ENCODE measurements around the gene GTPBP8. TPM values are rescaled to one million over a fixed set of nuclear protein-coding genes. Genes with fewer than 3 reads are reported as not detected.

The GTPBP8 gene
- total RNA-seq, 1 donor from 2014 or later, result 25.2 TPM

DNA sequence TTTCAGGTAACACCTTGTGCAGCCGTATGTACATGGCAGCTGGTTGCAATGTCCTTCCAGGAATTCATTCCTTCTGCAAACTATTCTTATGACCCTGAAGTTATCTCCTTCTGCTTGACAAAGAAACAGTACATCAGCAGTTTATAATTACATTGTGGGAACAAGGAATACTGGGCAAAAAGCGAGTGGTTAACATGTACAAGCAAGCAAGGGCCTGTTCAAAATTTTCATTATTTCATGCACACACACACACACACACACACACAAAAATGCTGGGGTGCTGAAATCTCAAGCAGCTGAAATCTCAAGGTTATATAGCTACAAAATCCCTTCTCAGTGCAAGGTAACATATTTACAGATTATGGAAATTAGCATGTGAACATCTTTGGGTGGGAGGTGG is 30.7 kb downstream of the GTPBP8 start:
- no peak for DNase-seq (ENCODE audit: low spot score, unreplicated experiment)
- Mint-ChIP-seq H3K4me1 (ENCODE audit: low read depth) (peaks cover 12% of the 10 kb centered on the region), H3K27me3 (no peaks in the 10 kb centered on the region), H3K36me3 (ENCODE audit: insufficient read depth) (no peaks in the 10 kb centered on the region), H3K27ac (no peak overlapping the region), H3K4me3 (ENCODE audit: low read depth) (no peak overlapping the region), H3K9me3 (ENCODE audit: low read depth) (no peaks in the 10 kb centered on the region)
- TF ChIP-seq, protein P1, sequence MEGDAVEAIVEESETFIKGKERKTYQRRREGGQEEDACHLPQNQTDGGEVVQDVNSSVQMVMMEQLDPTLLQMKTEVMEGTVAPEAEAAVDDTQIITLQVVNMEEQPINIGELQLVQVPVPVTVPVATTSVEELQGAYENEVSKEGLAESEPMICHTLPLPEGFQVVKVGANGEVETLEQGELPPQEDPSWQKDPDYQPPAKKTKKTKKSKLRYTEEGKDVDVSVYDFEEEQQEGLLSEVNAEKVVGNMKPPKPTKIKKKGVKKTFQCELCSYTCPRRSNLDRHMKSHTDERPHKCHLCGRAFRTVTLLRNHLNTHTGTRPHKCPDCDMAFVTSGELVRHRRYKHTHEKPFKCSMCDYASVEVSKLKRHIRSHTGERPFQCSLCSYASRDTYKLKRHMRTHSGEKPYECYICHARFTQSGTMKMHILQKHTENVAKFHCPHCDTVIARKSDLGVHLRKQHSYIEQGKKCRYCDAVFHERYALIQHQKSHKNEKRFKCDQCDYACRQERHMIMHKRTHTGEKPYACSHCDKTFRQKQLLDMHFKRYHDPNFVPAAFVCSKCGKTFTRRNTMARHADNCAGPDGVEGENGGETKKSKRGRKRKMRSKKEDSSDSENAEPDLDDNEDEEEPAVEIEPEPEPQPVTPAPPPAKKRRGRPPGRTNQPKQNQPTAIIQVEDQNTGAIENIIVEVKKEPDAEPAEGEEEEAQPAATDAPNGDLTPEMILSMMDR (IDR thresholded peaks at IDR 0.05; ENCODE audit: unreplicated experiment), result no peak

DNA sequence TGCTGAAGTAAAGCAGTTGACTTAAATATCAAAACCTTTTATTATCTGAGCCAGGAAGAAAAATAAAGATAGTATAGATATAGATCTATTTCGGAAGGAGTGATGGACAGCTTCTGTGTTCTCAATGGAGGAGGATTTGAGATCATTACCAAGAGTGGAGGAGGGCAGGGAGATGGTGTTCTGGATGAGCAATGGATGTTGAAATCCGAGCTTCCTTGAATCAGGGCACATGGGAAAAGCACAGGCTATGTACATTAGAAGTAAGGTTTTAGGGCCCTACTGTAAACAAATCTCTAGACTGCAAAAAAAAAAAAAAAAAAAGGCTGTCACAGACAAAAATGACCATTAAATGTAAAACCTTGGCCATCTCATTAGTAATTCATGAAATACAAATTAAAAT is 43.2 kb downstream of the GTPBP8 start:
- TF ChIP-seq, protein P1 (IDR thresholded peaks at IDR 0.05; ENCODE audit: unreplicated experiment), result no peak
- Mint-ChIP-seq H3K27me3 (no peaks in the 10 kb centered on the region), H3K36me3 (ENCODE audit: insufficient read depth) (no peaks in the 10 kb centered on the region), H3K9me3 (ENCODE audit: low read depth) (no peaks in the 10 kb centered on the region), H3K4me1 (ENCODE audit: low read depth) (no peaks in the 10 kb centered on the region), H3K4me3 (ENCODE audit: low read depth) (no peak overlapping the region), H3K27ac (no peak overlapping the region)
- no peak for DNase-seq (ENCODE audit: low spot score, unreplicated experiment)

DNA sequence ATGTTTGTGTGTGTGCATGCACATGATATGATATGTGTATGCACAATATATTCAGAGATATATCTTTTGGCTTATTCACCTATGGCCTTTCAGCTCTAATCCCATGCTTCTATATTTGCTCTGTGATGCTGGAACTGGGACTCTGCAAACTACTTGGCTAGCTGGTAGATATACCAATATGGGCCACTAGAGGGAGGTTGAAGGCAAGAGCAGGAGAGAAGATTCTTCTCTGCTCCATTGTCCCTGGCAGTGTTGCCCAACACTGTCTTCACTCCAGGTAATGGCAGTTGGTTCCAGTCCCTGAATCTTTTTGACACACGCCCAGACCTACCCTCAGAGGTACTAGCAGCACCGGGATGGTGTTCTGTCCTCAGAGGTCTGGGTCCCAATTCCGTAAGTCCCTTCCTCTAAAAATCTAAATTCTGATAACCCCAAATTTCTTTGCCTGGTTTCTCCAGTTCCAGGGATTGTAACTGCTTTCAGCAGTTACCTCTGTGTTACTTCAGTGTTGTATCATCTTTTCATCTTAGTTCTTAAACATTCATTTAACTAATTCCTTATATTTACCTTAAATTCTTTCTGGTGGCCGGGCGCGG is 44.7 kb downstream of the GTPBP8 start:
- peak; percentile 16 for DNase-seq (ENCODE audit: low spot score, unreplicated experiment)
- Mint-ChIP-seq H3K9me3 (ENCODE audit: low read depth) (no peaks in the 10 kb centered on the region), H3K27me3 (no peaks in the 10 kb centered on the region), H3K36me3 (ENCODE audit: insufficient read depth) (no peaks in the 10 kb centered on the region), H3K27ac (no peak overlapping the region), H3K4me3 (ENCODE audit: low read depth) (no peak overlapping the region), H3K4me1 (ENCODE audit: low read depth) (no peaks in the 10 kb centered on the region)
- TF ChIP-seq, protein P1 (IDR thresholded peaks at IDR 0.05; ENCODE audit: unreplicated experiment), result peak; percentile 71

DNA sequence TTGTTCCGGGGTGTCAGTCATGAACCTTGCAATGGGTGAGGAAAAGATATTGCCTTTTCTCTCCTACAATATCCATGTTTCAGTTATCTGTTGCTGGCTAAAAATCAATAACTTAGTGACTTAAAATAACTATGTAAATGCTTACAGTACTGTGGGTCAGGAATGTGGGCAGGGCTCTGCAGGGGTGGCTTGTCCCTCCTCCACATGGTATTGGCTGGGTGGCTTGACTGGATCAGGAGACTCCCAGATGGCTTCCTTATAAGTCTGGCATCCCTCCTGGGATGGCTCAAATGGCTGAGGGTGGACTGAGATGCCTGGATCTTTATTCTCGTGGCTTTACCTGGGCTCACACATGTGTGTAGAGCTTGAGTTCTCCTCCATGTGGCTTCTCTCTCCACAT is 47.5 kb downstream of the GTPBP8 start:
- H3K4me3 Mint-ChIP-seq (ENCODE audit: low read depth), result no peak overlapping the region
- TF ChIP-seq, protein P1 (IDR thresholded peaks at IDR 0.05; ENCODE audit: unreplicated experiment), result no peak
- H3K27me3 Mint-ChIP-seq, result no peaks in the 10 kb centered on the region
- DNase-seq (ENCODE audit: low spot score, unreplicated experiment), result no peak
- no peak overlapping the region for H3K27ac Mint-ChIP-seq
- no peaks in the 10 kb centered on the region for H3K4me1 Mint-ChIP-seq (ENCODE audit: low read depth)
- no peaks in the 10 kb centered on the region for H3K36me3 Mint-ChIP-seq (ENCODE audit: insufficient read depth)
- no peaks in the 10 kb centered on the region for H3K9me3 Mint-ChIP-seq (ENCODE audit: low read depth)

DNA sequence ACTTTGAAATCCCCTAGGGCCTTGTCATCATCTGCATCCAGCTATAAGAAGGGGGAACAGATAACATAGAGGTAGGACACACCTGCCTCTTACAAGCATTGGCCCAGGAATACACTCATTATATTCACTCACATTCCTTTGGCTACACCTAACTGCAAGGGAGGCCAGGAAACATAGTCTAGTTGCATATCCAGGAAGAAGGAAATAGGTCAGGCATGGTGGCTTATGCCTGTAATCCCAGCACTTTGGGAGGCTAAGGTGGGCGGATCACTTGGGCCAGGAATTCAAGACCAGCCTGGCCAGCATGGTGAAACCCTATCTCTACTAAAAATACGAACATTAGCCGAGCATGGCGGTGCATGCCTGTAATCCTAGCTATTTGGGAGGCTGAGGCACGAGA is 48.8 kb downstream of the GTPBP8 start:
- H3K4me3 Mint-ChIP-seq (ENCODE audit: low read depth), result no peak overlapping the region
- H3K9me3 Mint-ChIP-seq (ENCODE audit: low read depth), result no peaks in the 10 kb centered on the region
- no peak overlapping the region for H3K27ac Mint-ChIP-seq
- no peaks in the 10 kb centered on the region for H3K4me1 Mint-ChIP-seq (ENCODE audit: low read depth)
- TF ChIP-seq, protein P1 (IDR thresholded peaks at IDR 0.05; ENCODE audit: unreplicated experiment), result no peak
- no peaks in the 10 kb centered on the region for H3K27me3 Mint-ChIP-seq
- no peak for DNase-seq (ENCODE audit: low spot score, unreplicated experiment)
- H3K36me3 Mint-ChIP-seq (ENCODE audit: insufficient read depth), result no peaks in the 10 kb centered on the region

Data from progenitor cell of endocrine pancreas (in vitro differentiated cells).